ENCODE data around the gene IL13RA1.

GRCh38 chrX:118740276-118740889 lies 13.0 kb downstream of the IL13RA1 start:
- TF ChIP-seq, protein P1, sequence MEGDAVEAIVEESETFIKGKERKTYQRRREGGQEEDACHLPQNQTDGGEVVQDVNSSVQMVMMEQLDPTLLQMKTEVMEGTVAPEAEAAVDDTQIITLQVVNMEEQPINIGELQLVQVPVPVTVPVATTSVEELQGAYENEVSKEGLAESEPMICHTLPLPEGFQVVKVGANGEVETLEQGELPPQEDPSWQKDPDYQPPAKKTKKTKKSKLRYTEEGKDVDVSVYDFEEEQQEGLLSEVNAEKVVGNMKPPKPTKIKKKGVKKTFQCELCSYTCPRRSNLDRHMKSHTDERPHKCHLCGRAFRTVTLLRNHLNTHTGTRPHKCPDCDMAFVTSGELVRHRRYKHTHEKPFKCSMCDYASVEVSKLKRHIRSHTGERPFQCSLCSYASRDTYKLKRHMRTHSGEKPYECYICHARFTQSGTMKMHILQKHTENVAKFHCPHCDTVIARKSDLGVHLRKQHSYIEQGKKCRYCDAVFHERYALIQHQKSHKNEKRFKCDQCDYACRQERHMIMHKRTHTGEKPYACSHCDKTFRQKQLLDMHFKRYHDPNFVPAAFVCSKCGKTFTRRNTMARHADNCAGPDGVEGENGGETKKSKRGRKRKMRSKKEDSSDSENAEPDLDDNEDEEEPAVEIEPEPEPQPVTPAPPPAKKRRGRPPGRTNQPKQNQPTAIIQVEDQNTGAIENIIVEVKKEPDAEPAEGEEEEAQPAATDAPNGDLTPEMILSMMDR (IDR thresholded peaks at IDR 0.05): no peak
- no peak for TF ChIP-seq POLR2A (IDR thresholded peaks at IDR 0.05)
